NT2/D1 (cell line): ENCODE measurements around the gene GAR1.

ENCODE experiments used
- SUZ12 ChIP-seq: IDR thresholded peaks from 2 replicates; pipeline ENCODE4 v1.6.1; 2011; ENCODE audit not compliant: insufficient read length, insufficient read depth; ENCODE audit errors: extremely low read depth
- YY1 ChIP-seq: IDR thresholded peaks from 2 replicates; pipeline ENCODE4 v1.6.1; 2011; ENCODE audit not compliant: insufficient read length, insufficient read depth

- TF ChIP-seq SUZ12 (no peak), YY1 (no peak)
Observed at GRCh38 chr4:109872950-109873656, 57.5 kb downstream of the GAR1 start.
